AG08395 (cell line): ENCODE results near the gene MZT2B.
"Not testable (repeated sequence)": the region's sequence is repeated elsewhere in the genome, so short reads cannot be mapped to it uniquely, and the experiment has no call there.

Experiments
- DNase-seq: peaks from one replicate; pipeline ENCODE4 v3.0.0; 2012; ENCODE audit warnings: mixed read lengths, low spot score

Gene MZT2B

DNA sequence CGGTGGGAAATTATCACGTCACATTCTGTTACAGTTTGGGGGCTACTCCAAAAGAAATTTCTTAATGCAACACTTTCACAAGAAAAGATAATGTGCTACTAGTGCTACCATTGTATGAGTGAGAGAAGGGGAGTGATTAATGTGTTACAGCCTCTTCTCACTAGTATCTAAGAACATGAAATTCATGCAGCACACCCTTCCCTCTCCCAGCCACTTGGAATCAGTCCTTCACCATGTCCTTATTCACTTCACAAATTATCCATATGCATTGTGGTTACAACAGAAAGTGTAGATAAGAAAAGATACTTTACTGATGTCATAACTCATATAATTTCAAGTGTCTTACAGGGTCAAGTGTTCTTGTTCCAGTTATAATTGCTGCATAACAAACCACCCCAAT is 37.1 kb downstream of the MZT2B start:
- not testable (repeated sequence) for DNase-seq

GRCh38 chr2:130220505-130220904 is 38.4 kb downstream of the MZT2B start:
- not testable (repeated sequence) for DNase-seq

DNA sequence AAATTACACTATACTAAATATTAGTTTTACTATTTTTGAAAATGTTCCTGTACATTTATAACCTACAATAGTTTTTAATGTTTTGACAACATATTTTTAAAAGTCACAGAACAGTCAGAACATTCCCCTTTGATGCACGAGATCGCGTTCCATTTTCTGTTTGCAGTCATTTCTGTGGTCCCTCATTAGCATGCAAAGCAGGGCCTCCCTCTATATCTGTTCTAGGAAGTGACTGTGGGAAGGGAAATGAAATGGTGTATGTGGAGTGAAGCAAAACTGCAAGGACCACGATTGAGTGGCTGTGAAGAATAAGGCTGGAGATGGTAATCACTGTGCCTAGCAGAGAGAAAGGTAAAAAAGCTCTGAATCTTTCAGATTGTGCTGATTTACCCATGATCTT is 40.5 kb downstream of the MZT2B start:
- not testable (repeated sequence) for DNase-seq

DNA sequence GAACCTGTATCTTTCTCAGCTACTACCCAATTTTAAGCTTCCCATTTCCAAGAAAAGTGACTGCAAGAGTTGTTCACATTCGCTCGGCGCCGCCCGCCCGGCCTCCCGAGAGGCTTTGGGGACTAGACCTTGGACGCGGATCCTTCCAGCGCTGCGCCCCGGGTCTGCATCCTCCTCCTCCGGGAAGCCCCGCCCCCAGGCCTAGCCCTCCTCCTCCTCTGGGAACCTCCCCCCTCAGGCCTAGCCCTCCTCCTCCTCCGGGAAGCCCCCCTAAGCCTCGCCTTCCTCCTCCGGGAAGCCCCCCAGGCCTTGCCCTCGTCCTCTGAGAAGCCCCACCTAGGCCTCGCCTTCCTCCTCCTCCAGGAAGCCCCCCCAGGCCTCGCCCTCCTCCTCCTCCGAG is 45.9 kb downstream of the MZT2B start:
- not testable (repeated sequence) for DNase-seq

DNA sequence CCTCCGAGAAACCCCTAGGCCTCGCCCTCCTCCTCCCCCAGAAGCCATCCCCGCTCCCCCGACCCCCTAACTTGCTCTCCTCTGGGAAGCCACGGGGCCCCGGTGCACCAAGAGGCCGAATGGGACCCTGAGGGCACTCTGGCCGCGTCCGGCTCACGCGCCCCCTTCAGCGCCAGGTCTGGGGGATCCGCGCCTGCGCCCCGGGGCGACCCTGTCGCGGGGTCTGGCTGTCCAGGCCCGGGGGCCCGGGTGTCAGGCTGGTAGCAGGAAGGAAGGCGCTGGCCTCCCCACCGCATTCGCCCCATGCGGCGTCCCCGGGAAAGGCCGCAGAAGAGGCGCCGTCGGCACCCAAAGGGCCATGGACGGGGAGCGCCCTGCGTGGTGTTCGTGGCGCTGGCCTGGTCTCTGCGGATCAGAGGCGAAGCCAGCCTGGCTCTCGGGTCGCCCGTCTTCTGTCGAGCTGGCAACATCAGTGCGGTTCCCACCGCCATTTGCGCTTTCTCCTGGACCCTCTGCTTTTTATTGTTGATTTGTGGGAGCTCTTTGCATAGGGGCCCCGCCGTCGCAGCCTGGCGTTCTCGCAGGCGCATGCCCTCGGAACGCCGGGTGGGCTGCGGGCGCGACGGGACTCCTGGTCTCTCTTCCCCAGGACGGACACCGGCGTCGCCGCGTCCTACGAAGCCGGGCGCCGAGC is 46.6 kb downstream of the MZT2B start:
- not testable (repeated sequence) for DNase-seq

DNA sequence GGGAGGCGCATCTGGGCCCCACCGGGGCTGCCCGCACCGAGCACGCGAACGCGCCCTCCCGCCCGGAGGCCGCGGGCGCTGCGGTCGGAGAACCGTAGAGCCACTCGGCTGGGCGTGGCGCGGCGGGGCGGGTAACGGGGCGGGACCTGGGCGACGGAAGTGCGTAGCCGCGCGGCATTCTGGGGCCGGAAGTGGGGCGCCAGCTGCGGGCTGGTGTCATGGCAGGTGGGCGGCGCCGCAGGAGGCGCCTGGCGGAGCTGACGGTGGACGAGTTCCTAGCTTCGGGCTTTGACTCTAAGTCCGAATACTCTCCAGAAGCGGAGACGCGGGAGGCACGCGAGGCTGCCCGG is 47.1 kb downstream of the MZT2B start:
- not testable (repeated sequence) for DNase-seq

- DNase-seq, result not testable (repeated sequence)
Measured at GRCh38 chr2:130230376-130230775, 48.3 kb downstream of the MZT2B start.

GRCh38 chr2:130230907-130231306 is 48.8 kb downstream of the MZT2B start:
- not testable (repeated sequence) for DNase-seq

DNA sequence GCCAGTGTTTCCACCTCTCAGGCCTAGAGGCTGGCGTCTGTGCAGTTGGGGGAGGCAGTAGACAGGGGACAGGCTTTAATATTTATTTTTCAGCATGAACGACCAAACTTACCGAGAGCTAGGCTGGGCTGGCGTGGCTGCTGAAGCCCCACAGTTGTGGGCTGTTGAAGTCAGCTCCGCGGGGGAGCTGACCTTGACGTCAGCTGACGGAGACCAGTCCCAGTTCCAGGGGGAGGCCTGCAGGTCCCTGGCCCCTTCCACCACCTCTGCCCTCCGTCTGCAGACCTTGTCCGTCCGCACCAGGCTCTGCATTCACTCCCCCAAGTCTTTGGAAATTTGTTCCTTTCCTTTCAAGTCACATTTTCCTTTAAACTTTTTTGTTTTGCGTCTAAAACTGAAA is 49.6 kb downstream of the MZT2B start:
- no peak for DNase-seq

GRCh38 chr2:130233066-130233465 is 51.0 kb downstream of the MZT2B start:
- DNase-seq, result not testable (repeated sequence)

GRCh38 chr2:130239581-130239980 is 57.5 kb downstream of the MZT2B start:
- DNase-seq, result not testable (repeated sequence)
